Transverse colon (tissue), 4 donors: ENCODE data around the gene SLC7A14.

Experiments
- POLR2A ChIP-seq: fragments of 450-650 bp; IDR thresholded peaks from one replicate; pipeline ENCODE4 v1.6.1; 2016; ENCODE audit warnings: antibody characterized with exemption, mild to moderate bottlenecking, moderate library complexity
- POLR2AphosphoS5 ChIP-seq, 3 donors: sonication (generic); formaldehyde crosslinking; IDR thresholded peaks; one replicate each; pipeline ENCODE4 v1.6.1; 2016; ENCODE audit warnings: antibody characterized with exemption in 3 of 3
- TF ChIP-seq, protein P1 (sequence below), 5 experiments: fragments of 200-600 bp in 3 of 5; fragments of 450-650 bp in 2 of 5; sonication (generic) in 3 of 5; IDR thresholded peaks; 1 replicate in 2 of 5; 2 replicates in 3 of 5; pipeline ENCODE4 v1.5.1; 2016 to 2017; ENCODE audit warnings: antibody characterized with exemption in 5 of 5, inconsistent platforms in 3 of 5, mild to moderate bottlenecking in 2 of 5, moderate library complexity in 1 of 5

DNA sequence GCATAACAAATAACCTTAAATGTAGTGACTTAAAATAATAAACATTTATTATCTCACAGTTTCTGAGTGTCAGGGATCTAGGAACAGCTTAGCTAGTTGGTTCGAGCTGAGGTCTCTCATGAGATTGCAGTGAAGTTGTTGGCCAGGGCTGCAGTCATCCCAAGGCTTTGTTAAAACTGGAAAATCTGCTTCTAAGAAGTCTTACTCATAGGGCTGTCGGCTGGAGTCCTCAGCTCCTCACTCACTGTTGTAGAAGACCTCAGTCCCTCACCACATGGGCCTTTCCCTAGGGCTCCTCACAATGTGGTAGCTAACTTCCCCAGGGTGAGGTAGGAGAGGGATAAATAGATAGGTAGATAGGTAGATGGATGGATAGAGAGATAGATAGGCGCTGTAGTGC lies 20.8 kb upstream of the SLC7A14 start:
- TF ChIP-seq, protein P1, sequence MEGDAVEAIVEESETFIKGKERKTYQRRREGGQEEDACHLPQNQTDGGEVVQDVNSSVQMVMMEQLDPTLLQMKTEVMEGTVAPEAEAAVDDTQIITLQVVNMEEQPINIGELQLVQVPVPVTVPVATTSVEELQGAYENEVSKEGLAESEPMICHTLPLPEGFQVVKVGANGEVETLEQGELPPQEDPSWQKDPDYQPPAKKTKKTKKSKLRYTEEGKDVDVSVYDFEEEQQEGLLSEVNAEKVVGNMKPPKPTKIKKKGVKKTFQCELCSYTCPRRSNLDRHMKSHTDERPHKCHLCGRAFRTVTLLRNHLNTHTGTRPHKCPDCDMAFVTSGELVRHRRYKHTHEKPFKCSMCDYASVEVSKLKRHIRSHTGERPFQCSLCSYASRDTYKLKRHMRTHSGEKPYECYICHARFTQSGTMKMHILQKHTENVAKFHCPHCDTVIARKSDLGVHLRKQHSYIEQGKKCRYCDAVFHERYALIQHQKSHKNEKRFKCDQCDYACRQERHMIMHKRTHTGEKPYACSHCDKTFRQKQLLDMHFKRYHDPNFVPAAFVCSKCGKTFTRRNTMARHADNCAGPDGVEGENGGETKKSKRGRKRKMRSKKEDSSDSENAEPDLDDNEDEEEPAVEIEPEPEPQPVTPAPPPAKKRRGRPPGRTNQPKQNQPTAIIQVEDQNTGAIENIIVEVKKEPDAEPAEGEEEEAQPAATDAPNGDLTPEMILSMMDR (IDR thresholded peaks at IDR 0.05): no peak
- TF ChIP-seq POLR2A (no peak), POLR2AphosphoS5 (IDR thresholded peaks at IDR 0.05) (no peak)
